Activated T-cell treated with anti-CD3 and anti-CD28 coated beads for 48 hours (primary cell): Measurements from ENCODE around the gene AMZ1.
A peak's percentile ranks its signal among the peaks of the same experiment; 100 is the strongest.
"Not testable (repeated sequence)": the region's sequence is repeated elsewhere in the genome, so short reads cannot be mapped to it uniquely, and the experiment has no call there.

ENCODE experiments used
- DNase-seq: peaks from one replicate; pipeline ENCODE4 v3.0.0-alpha.2; 2020; ENCODE audit warnings: low read depth

The AMZ1 gene

GRCh38 chr7:2668401-2668800, 19.6 kb upstream of the AMZ1 start:
- DNase-seq, result no peak

GRCh38 chr7:2670171-2670570, 17.8 kb upstream of the AMZ1 start:
- DNase-seq, result no peak

- DNase-seq, result peak; percentile 75
Measured at GRCh38 chr7:2670720-2671391, 17.1 kb upstream of the AMZ1 start.

GRCh38 chr7:2673214-2673613, 14.8 kb upstream of the AMZ1 start:
- DNase-seq, result not testable (repeated sequence)

GRCh38 chr7:2673934-2674333, 14.1 kb upstream of the AMZ1 start:
- no peak for DNase-seq

GRCh38 chr7:2675256-2675764, 12.7 kb upstream of the AMZ1 start:
- DNase-seq, result no peak

GRCh38 chr7:2676576-2676975, 11.4 kb upstream of the AMZ1 start:
- not testable (repeated sequence) for DNase-seq

- DNase-seq, result not testable (repeated sequence)
Measured at GRCh38 chr7:2678454-2678853, 9.5 kb upstream of the AMZ1 start.

- not testable (repeated sequence) for DNase-seq
Measured at GRCh38 chr7:2679135-2680127, 8.6 kb upstream of the AMZ1 start.

- DNase-seq, result no peak
Measured at GRCh38 chr7:2680256-2680655, 7.7 kb upstream of the AMZ1 start.

GRCh38 chr7:2680792-2681490, 7.1 kb upstream of the AMZ1 start:
- DNase-seq, result peak; percentile 51

GRCh38 chr7:2681929-2682799, 5.8 kb upstream of the AMZ1 start:
- DNase-seq, result no peak

GRCh38 chr7:2684501-2684900, 3.5 kb upstream of the AMZ1 start:
- no peak for DNase-seq

- no peak for DNase-seq
Measured at GRCh38 chr7:2686101-2686500, 1.9 kb upstream of the AMZ1 start.

GRCh38 chr7:2687338-2687869, 598 bp upstream of the AMZ1 start:
- no peak for DNase-seq

- no peak for DNase-seq
Measured at GRCh38 chr7:2688409-2689342, 674 bp downstream of the AMZ1 start.

GRCh38 chr7:2689343-2689847, 1.4 kb downstream of the AMZ1 start:
- DNase-seq, result no peak

GRCh38 chr7:2689951-2690705, 2.1 kb downstream of the AMZ1 start:
- DNase-seq, result no peak
